ENCODE results near the gene MSANTD3.

MSANTD3 gene

GRCh38 chr9:100466829-100467221 is 39.9 kb downstream of the MSANTD3 start:
- DNase-seq, result no peak

- no peak for DNase-seq
Observed at GRCh38 chr9:100468041-100468440, 41.1 kb downstream of the MSANTD3 start.

- DNase-seq, result no peak
Observed at GRCh38 chr9:100472268-100472667, 45.3 kb downstream of the MSANTD3 start.

- DNase-seq, result peak in 1 of 2 experiments; percentile 57
Observed at GRCh38 chr9:100472788-100473275, 45.9 kb downstream of the MSANTD3 start, which contains the start of gene TMEFF1. TMEFF1 (plus strand) TSS chr9:100473149; CDS start chr9:100473545, 396 bp downstream.

GRCh38 chr9:100473276-100474081 is 46.5 kb downstream of the MSANTD3 start:
- DNase-seq, result peak in 1 of 2 experiments; percentile 54

GRCh38 chr9:100474082-100474923 is 47.4 kb downstream of the MSANTD3 start:
- DNase-seq, result no peak

- DNase-seq, result no peak
Observed at GRCh38 chr9:100474924-100475276, 48.0 kb downstream of the MSANTD3 start.

- DNase-seq, result no peak
Observed at GRCh38 chr9:100477241-100477640, 50.3 kb downstream of the MSANTD3 start.

- DNase-seq, result no peak
Observed at GRCh38 chr9:100478192-100478591, 51.2 kb downstream of the MSANTD3 start.

GRCh38 chr9:100479820-100480219 is 52.9 kb downstream of the MSANTD3 start:
- no peak for DNase-seq

- DNase-seq, result no peak
Observed at GRCh38 chr9:100485196-100485595, 58.3 kb downstream of the MSANTD3 start.

GRCh38 chr9:100486479-100487176 is 59.7 kb downstream of the MSANTD3 start:
- DNase-seq, result no peak

- no peak for DNase-seq
Observed at GRCh38 chr9:100488177-100488576, 61.2 kb downstream of the MSANTD3 start.

GRCh38 chr9:100489836-100490235 is 62.9 kb downstream of the MSANTD3 start:
- no peak for DNase-seq

- DNase-seq, result no peak
Observed at GRCh38 chr9:100492952-100493351, 66.0 kb downstream of the MSANTD3 start.

GRCh38 chr9:100498592-100498991 is 71.6 kb downstream of the MSANTD3 start:
- peak; percentile 8 to 20 for DNase-seq

- DNase-seq, result no peak
Observed at GRCh38 chr9:100499460-100499859, 72.5 kb downstream of the MSANTD3 start.

GRCh38 chr9:100499866-100500265 is 72.9 kb downstream of the MSANTD3 start:
- no peak for DNase-seq
